Progenitor cell of endocrine pancreas (in vitro differentiated cells): Measurements from ENCODE around the gene RASA3. TPM values are rescaled to one million over a fixed set of nuclear protein-coding genes. Genes with fewer than 3 reads are reported as not detected.
A peak's percentile ranks its signal among the peaks of the same experiment; 100 is the strongest.

Experiments
- DNase-seq: peaks from one replicate; pipeline ENCODE4 v3.0.0; 2021; ENCODE audit warnings: low spot score; ENCODE audit not compliant: unreplicated experiment
- H3K27ac Mint-ChIP-seq: 2 replicates; pipeline ENCODE4 v1.8.0; 2021; ENCODE audit warnings: mild to moderate bottlenecking, moderate library complexity, mixed read lengths
- H3K27me3 Mint-ChIP-seq: 2 replicates; pipeline ENCODE4 v1.8.0; 2021; ENCODE audit warnings: mixed read lengths
- H3K36me3 Mint-ChIP-seq: 2 replicates; pipeline ENCODE4 v1.8.0; 2022; ENCODE audit warnings: mixed read lengths; ENCODE audit not compliant: insufficient read depth
- H3K4me1 Mint-ChIP-seq: 2 replicates; pipeline ENCODE4 v1.8.0; 2021; ENCODE audit warnings: low read depth, mixed read lengths
- H3K4me3 Mint-ChIP-seq: 2 replicates; pipeline ENCODE4 v1.8.0; 2021; ENCODE audit warnings: low read depth, mild to moderate bottlenecking, moderate library complexity, mixed read lengths
- H3K9me3 Mint-ChIP-seq: 2 replicates; pipeline ENCODE4 v1.8.0; 2021; ENCODE audit warnings: low read depth, mixed read lengths
- total RNA-seq: library from RNA; stranded (reverse); gene quantifications from 2 replicates; pipeline ENCODE4 v1.2.1, GENCODE V29; 2021
- TF ChIP-seq, protein P1 (sequence below): fragments of 200-600 bp; sonication (generic); IDR thresholded peaks from one replicate; pipeline ENCODE4 v1.5.0; 2021; ENCODE audit warnings: antibody characterized with exemption, mild to moderate bottlenecking; ENCODE audit not compliant: unreplicated experiment

Gene RASA3
- total RNA-seq, 1 donor from 2014 or later, result 6.3 TPM

GRCh38 chr13:113953561-113953960 is 178.9 kb downstream of the RASA3 start:
- H3K36me3 Mint-ChIP-seq, result no peaks in the 10 kb centered on the region
- H3K4me1 Mint-ChIP-seq, result no peaks in the 10 kb centered on the region
- DNase-seq, result no peak
- TF ChIP-seq, protein P1, sequence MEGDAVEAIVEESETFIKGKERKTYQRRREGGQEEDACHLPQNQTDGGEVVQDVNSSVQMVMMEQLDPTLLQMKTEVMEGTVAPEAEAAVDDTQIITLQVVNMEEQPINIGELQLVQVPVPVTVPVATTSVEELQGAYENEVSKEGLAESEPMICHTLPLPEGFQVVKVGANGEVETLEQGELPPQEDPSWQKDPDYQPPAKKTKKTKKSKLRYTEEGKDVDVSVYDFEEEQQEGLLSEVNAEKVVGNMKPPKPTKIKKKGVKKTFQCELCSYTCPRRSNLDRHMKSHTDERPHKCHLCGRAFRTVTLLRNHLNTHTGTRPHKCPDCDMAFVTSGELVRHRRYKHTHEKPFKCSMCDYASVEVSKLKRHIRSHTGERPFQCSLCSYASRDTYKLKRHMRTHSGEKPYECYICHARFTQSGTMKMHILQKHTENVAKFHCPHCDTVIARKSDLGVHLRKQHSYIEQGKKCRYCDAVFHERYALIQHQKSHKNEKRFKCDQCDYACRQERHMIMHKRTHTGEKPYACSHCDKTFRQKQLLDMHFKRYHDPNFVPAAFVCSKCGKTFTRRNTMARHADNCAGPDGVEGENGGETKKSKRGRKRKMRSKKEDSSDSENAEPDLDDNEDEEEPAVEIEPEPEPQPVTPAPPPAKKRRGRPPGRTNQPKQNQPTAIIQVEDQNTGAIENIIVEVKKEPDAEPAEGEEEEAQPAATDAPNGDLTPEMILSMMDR, result no peak
- H3K9me3 Mint-ChIP-seq, result peaks cover 7% of the 10 kb centered on the region
- H3K27ac Mint-ChIP-seq, result no peak overlapping the region
- H3K27me3 Mint-ChIP-seq, result no peaks in the 10 kb centered on the region
- H3K4me3 Mint-ChIP-seq, result no peak overlapping the region

DNA sequence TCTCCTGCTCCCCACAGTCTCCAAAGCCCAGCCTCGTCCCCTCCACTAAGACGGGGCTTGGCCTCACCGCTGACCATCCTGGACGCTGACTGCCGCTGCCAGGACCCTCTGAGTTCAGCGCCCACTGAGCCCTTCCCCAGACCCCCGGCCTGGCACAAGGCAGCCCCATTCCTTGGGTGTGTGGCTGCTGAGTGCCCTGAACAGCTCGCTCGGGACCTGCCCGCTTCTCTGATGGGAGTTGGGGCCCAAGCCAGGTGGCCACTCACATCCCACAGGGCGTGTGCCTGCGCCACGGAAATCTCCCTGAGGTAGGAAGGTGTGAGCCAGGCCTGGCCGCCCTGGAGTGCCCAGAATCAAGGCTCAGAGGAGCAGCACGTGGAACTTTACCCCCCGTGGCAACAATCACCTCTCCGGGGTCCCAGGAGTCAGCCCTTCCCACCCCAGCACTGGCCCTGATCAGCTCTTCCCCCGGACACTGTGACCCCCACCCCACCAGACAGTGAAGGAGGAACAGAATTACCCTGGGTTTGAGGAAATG is 179.4 kb downstream of the RASA3 start:
- no peak overlapping the region for H3K4me3 Mint-ChIP-seq
- peaks cover 3% of the 10 kb centered on the region for H3K9me3 Mint-ChIP-seq
- H3K27me3 Mint-ChIP-seq, result no peaks in the 10 kb centered on the region
- H3K27ac Mint-ChIP-seq, result no peak overlapping the region
- H3K4me1 Mint-ChIP-seq, result no peaks in the 10 kb centered on the region
- no peaks in the 10 kb centered on the region for H3K36me3 Mint-ChIP-seq
- TF ChIP-seq, protein P1, result no peak
- DNase-seq, result no peak

GRCh38 chr13:113952151-113952982 is 180.1 kb downstream of the RASA3 start:
- TF ChIP-seq, protein P1, result no peak
- Mint-ChIP-seq H3K9me3 (peaks cover 3% of the 10 kb centered on the region), H3K4me1 (no peaks in the 10 kb centered on the region), H3K27ac (no peak overlapping the region), H3K36me3 (no peaks in the 10 kb centered on the region), H3K4me3 (no peak overlapping the region), H3K27me3 (no peaks in the 10 kb centered on the region)
- DNase-seq, result no peak

DNA sequence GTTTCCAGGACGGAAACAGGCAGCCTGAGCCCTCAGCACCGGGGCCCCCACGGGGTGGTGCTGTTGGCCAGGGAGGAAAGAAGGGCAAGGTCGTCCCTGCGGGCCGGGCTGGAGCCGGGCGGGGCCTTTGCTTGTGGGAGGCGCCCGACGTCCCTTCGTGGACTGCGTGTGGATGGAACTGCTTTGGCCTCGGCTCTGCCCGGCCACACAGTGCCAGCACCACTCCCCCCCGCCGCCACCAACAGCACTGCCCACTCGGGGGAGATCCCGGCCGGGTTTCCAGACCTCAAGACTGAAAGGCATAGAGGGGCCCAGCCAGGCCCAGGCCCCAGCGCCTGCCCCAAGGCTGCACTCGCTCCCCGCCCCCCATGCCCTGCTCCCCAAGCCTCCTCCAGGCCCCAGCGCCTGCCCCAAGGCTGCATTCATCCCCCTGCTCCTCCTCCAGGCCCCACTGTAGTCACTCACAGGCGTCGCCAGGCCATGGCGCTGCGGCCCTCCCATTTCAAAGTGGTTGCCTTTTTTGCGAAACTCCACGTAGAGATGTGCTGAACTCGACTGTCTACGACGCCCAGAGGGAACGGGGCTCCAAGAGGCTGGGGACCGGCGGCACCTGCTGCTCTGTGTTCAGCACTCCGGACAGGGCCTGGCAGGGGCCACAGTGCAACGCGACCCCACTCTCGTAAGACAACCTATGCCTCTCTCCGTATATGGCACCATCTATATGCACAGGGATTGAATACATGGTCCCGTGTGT is 181.0 kb downstream of the RASA3 start:
- Mint-ChIP-seq H3K27ac (no peak overlapping the region), H3K9me3 (peaks cover 3% of the 10 kb centered on the region), H3K4me1 (no peaks in the 10 kb centered on the region), H3K4me3 (no peak overlapping the region), H3K36me3 (no peaks in the 10 kb centered on the region), H3K27me3 (no peaks in the 10 kb centered on the region)
- TF ChIP-seq, protein P1, result peak; percentile 49
- DNase-seq, result no peak

GRCh38 chr13:113950451-113951245 is 181.8 kb downstream of the RASA3 start:
- no peak overlapping the region for H3K27ac Mint-ChIP-seq
- H3K9me3 Mint-ChIP-seq, result no peaks in the 10 kb centered on the region
- TF ChIP-seq, protein P1, result no peak
- no peaks in the 10 kb centered on the region for H3K4me1 Mint-ChIP-seq
- DNase-seq, result no peak
- no peaks in the 10 kb centered on the region for H3K36me3 Mint-ChIP-seq
- no peaks in the 10 kb centered on the region for H3K27me3 Mint-ChIP-seq
- no peak overlapping the region for H3K4me3 Mint-ChIP-seq
